OCI-LY1 (cell line): Measurements from ENCODE around the gene FAM131C.

Experiments
- CTCF ChIP-seq: fragments of 200-600 bp; sonication (generic), shearing (Covaris generic); IDR thresholded peaks from 2 replicates; pipeline ENCODE4 v1.5.1; 2017; ENCODE audit warnings: mild to moderate bottlenecking, antibody characterized with exemption, low read length, moderate library complexity, mixed read lengths
- EZH2 ChIP-seq: fragments of 200-600 bp; sonication (generic), shearing (Covaris generic); IDR thresholded peaks from 2 replicates; pipeline ENCODE4 v1.8.0; 2017; ENCODE audit warnings: borderline replicate concordance, mixed run types, mild to moderate bottlenecking, antibody characterized with exemption, low read length, moderate library complexity, mixed read lengths

- TF ChIP-seq CTCF (no peak), EZH2 (no peak)
Observed at GRCh38 chr1:16081636-16082035, 8.2 kb upstream of the FAM131C start.
